GM21576 (cell line): Measurements from ENCODE around the gene JOSD2.

Experiments used
- ATAC-seq: cut with Tn5 transposase; IDR thresholded peaks from one replicate; pipeline ENCODE4 v1.9.1; 2021; ENCODE audit warnings: mild to moderate bottlenecking, moderate library complexity; ENCODE audit not compliant: unreplicated experiment

Gene JOSD2, protein sequence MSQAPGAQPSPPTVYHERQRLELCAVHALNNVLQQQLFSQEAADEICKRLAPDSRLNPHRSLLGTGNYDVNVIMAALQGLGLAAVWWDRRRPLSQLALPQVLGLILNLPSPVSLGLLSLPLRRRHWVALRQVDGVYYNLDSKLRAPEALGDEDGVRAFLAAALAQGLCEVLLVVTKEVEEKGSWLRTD

DNA sequence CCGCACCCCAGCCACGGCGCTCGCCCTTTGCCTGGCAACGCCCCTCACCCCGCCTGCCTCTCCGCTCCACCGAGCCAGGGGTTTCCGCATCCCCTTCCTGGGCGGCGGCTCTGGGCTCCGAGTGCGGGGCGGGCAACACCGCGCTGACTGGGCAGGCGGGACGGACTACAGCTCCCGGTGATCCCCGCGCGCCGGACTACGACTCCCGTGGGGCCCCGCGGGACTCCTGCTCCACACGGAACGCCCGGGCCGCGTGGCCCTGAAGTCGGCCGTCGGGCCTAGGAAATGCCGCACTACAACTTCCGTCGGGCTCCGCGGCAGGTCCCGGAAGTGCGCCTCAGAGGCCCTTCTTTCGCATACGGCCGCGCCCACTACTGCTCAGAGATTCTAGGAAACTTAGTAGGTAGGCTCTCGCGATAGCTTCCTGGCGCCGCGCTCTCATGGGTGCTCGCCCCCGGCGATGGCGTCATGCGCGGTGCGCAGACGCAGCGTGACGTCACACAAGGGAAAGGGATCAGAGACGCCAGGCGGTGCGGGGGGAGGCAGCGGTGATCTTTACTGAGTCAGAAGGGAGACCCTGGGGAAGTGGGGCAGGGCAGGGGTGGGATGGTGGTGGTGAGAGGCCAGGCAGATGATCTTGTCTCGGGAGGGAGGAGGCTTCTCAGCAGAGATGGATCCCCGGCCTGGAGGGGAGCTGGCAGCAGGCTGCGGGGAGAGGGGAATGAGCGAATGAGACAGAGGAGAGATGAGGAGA, at the start of gene JOSD2:
Gene JOSD2, minus strand, starts transcription at position 123 of the 754 bp plus-strand sequence. CDS start 760 bp downstream, outside the sequence.
- ATAC-seq, result peak; percentile 84

DNA sequence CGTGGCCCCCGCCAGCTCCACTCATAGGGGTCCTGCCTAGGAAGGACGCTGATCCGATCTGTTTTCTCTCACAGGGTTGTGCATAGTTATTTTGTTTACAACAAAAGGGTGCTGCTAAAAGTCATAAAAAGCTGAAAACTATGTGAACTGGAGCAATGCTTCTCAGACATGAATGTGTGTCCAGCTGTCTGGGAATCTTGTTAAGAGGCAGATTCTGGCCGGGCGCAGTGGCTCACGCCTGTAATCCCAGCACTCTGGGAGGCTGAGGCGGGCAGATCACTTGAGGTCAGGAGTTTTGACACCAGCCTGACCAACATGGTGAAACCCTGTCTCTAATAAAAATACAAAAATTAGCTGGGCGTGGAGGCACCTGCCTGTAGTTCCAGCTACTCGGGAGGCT, 48.6 kb upstream of the JOSD2 start:
- ATAC-seq, result no peak

- no peak for ATAC-seq
These were observed 47.5 kb upstream of the JOSD2 start for GRCh38 chr19:50558449-50558848.

DNA sequence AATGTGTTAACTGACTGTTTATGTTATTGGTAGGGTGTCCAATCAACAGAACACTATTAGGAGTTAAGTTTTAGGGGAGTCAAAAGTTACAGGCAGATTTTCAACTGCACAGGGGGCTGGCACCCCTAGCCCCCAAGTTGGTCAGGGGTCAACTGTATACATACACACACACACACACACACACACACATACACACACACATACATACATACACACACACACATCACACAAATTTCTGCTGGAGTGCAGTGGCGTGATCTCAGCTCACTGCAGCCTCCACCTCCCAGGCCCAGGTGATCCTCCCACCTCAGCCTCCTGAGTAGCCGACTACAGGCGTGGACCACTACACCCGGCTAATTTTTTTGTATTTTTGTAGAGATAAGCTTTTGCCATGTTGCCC, 47.0 kb upstream of the JOSD2 start:
- no peak for ATAC-seq

GRCh38 chr19:50557009-50557613, 46.1 kb upstream of the JOSD2 start:
- ATAC-seq, result no peak

GRCh38 chr19:50556282-50557008, 45.5 kb upstream of the JOSD2 start:
- no peak for ATAC-seq

- no peak for ATAC-seq
These were observed 44.7 kb upstream of the JOSD2 start for GRCh38 chr19:50555450-50556281.

GRCh38 chr19:50555033-50555432, 44.0 kb upstream of the JOSD2 start:
- ATAC-seq, result no peak

GRCh38 chr19:50554212-50554611, 43.2 kb upstream of the JOSD2 start:
- ATAC-seq, result no peak

GRCh38 chr19:50553134-50553703, 42.2 kb upstream of the JOSD2 start:
- ATAC-seq, result no peak

GRCh38 chr19:50552540-50552939, 41.5 kb upstream of the JOSD2 start:
- no peak for ATAC-seq

GRCh38 chr19:50551715-50552187, 40.8 kb upstream of the JOSD2 start:
- ATAC-seq, result no peak

GRCh38 chr19:50551034-50551714, 40.2 kb upstream of the JOSD2 start:
- no peak for ATAC-seq

DNA sequence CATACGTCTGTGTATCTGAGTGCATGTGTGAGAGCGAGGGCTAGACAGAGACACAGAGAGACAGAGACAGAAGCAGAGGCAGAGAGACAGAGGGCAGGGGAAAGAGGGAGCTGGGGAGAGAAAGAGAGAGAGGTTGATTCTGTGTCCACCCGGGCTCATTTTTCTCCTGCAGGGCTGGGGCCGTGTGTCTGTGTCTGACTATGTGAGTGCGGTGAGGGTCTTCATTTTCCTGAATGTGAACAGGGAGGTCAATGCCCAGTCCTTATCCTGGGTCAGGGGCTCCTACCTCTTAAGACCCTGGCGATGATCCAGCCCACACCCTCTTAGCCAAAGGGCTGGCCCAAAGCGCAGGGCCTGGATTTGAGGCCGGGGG, 39.6 kb upstream of the JOSD2 start:
- no peak for ATAC-seq

GRCh38 chr19:50549927-50550593, 39.1 kb upstream of the JOSD2 start:
- no peak for ATAC-seq

DNA sequence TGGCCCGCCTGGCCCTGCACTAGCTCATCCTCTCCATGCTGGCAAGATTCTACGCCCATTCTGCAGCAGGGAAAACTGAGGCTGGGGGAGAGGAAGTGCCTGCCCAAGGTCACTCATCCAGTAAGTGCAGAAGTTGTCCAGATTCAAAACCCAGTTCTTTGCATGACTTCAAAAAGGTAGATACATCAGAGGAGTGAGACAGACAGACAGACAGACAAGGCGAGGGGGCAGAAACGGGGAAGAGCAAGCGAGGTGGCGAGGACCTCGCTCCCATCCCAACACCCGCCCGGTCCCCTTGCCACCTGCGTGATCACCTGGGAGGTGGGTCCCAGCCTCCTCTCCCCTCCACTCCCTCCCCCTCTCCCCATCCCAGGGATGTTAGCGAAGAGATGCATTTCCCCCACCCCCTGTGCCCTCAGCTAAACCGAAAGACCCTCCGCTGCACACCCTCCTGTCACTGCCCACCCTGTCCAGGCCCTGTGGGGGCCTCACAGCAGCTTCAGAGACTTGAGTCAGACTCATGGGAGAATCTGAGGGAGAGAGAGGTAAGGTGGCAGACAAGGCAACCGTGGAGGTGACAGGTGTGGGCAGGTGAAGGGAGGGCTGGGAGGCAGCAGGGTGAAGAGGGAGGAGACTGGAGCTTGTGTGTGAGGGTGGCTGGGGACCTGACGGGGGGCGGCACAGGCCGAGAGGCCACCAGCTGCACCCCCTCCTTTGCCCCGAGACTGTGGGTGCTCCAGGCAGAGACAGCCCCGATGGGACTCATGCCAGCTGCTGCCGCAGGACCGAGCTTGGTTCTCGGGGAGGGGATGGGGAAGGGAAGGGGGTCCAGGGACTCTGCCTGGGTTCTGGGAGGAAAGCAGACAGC, 38.3 kb upstream of the JOSD2 start:
- no peak for ATAC-seq

DNA sequence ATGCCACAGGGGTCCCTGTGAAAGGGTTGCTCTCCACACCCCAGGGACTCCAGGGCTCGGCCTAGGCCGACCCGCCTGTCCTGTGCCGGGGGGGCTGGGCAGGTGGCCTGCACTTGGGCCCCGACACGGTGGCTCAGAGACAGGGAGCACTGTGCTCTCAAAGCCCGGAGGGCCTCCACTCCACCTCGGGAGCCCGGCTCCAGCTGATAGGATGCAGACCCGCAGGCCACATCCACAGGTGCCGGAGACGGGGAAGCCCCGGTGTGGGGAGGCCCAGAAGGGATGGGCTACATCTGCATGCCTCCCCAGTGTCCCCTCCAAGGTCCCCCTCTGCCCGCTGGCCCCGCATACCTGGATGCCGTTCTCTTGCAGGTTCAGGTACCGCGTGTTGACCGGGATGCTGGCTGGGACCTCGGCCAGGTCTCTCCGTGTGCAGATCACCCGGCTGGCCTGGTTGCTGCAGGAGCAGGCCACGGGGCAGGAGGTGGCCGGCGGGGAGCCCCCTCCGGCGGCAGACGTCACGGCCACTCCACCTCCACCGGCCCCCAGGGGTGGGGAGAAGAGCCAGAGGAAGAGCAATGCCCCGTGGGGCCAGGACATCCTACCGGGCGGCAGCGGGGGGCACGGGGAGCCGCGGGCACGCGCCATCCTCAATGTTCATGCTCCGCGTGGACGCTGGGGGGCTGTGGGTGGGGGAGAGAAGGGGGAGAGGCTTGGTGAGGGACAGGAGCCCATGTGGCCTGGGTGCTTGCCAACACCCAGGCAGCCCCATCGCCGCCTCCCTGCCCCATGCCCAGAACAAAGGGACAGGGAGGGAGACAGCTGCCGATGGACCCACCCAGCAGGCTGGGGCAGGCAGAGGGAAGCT, 37.4 kb upstream of the JOSD2 start:
- no peak for ATAC-seq
